Nucleus accumbens (tissue), 56 donors: ENCODE results near the gene LUZP1.
"Not testable (repeated sequence)": the region's sequence is repeated elsewhere in the genome, so short reads cannot be mapped to it uniquely, and the experiment has no call there.

Source experiments
- DNase-seq, 56 donors: peaks; one replicate each; lab custom pipeline; 2025; lab: John Stamatoyannopoulos, UW

Gene LUZP1

GRCh38 chr1:23191199-23191598, 22.5 kb upstream of the LUZP1 start:
- no peak for DNase-seq

DNA sequence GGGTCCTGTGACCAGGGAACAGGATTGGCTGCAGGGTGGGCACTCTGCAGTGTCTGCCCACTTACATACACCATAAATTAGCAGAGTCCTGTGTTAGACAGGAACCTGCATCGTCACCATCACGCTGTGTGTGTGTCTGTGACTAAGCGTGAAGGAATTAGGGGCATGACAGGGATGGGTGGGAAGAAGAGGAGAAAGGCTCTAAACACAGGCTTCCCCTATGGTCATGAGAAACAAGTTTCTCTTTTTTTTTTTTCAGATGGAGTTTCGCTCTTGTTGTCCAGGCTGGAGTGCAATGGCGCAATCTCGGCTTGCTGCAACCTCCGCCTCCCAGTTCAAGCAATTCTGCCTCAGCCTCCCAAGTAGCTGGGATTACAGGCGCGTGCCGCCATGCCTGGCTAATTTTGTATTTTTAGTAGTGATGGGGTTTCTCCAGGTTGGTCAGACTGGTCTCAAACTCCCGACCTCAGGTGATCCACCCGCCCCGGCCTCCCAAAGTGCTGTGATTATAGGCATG, 20.3 kb upstream of the LUZP1 start:
- DNase-seq, result not testable (repeated sequence)

DNA sequence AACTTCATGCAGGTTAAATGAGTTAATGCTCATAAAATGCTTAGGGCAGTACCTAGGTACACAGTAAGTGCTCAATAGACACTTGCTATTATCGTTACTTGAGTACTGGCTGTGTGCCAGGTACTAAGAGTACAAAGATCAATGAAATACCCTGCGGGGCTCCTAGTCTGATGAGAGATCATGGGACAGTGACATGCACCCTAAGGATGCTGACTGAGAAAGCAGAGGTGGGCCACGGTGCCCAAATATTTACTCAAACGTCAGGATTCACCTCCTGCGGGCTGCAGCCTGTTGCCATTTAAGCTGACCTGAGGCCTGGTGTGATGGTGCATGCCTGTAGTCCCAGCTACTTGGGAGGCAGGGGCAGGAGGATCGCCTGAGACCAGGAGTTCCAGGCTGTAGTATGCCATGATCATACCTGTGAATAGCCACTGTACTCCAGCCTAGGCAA, 19.8 kb upstream of the LUZP1 start:
- DNase-seq, result no peak

DNA sequence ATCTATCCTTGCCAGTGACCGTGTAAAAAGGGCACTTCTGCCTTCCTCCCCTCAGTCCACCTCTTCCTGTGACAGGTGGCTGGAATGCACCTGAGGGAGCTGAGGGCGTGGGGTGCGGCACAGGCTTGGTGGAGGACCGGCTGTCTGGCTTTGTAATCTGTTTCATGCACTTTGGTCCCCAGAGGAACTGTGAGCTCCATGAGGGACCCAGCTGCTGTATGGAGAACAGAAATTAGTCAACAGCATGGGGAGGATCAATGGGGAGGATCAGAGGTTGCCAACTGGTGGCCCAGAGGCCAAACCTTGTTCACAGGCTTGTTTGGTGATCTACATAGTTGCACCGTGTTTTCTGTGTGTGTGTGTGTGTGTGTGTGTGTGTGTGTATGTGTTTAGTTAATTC, 19.0 kb upstream of the LUZP1 start:
- DNase-seq, result no peak

DNA sequence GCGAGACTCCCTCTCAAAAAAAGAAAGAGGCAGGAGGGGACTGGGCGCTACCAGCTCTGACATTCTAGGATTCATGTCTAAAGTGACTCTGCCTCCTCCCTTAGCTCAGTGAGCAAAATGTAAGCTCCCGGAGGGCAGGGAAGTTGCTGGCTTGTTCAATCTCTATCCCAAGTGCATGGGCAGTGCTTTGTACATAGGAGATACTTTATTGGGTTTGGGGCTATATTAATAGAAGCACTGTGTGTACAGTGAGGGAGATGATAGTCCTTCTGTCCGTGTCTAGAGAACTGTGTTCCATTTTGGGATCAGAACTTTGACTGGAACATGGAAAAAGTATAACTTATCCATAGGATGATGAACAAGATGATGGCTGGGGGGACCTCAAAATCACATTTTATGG, 16.7 kb upstream of the LUZP1 start:
- DNase-seq, result no peak

DNA sequence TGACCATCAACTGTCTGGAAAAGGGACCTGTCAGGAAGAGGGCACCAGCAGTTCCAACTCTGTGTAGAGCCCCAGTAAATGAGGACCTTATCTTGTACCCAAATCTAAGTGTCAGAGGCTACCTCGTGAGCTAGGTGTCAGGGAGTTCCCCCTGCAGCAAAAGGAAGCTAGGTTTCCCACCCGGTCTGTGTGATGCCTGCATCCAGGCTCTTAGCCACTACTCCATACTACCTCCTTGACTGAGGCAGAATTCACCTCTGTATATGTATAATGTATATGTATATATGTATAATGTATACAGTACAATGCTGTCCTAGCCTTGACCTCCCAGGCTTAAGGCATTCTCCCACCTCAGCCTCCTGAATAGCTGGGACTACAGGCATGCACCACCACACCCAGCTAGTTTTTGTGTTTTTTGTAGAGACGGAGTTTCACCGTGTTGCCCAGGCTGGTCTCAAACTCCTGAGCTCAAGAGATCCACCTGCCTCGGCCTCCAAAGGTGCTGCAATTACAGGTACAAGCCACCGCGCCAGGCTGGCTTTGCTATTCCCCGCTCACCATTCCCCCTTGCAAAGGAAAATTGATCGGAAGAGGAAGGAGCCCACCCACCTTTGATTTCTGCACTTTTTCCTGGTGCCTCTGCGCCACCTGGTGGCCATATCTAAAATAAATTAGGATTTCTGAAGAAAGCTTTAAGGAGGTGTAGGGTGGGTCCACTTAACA, 15.7 kb upstream of the LUZP1 start:
- peak in 19 of 56 donors; percentile 2 to 42 (median 13) for DNase-seq

DNA sequence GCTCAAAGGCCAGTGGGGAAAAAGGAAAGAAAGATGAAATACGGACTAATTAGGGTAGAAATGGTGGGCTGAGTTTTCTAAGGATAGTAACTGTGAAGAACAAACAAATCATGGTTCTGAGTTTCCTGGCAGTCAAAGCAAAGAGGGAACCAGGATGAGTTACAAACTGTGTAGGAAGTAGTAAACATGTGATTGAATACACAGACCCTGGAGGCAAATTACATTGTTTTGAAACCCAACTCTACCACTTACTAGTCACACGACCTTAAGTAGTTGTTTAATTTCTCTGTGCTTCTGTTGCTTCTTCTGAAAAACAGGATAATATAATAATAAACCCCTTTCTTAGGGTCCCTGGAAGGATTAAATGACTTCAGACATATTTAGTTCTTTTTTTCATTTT, 11.2 kb upstream of the LUZP1 start:
- no peak for DNase-seq

DNA sequence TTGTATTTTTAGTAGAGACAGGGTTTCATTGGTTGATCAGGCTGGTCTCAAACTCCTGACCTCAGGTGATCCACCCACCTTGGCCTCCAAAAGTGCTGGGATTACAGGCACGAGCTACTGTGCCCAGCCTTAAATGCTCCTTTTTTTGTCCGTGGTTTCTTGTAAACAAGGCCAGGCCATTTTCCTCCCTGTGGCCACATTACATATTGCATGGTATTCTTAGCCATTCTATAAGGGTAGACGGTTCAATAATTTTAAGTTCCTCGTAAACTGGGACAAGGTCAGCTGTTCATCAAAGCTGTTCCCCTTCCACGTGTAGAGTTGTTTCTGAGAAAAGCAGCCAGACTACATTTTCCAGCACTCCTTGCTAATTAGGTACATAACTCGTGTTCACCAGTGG, 10.3 kb upstream of the LUZP1 start:
- DNase-seq, result no peak

- DNase-seq, result no peak
These were observed 9.8 kb upstream of the LUZP1 start for GRCh38 chr1:23178414-23178813.

GRCh38 chr1:23177438-23178380, 9.1 kb upstream of the LUZP1 start:
- peak in 50 of 56 donors; percentile 8 to 80 (median 54) for DNase-seq

DNA sequence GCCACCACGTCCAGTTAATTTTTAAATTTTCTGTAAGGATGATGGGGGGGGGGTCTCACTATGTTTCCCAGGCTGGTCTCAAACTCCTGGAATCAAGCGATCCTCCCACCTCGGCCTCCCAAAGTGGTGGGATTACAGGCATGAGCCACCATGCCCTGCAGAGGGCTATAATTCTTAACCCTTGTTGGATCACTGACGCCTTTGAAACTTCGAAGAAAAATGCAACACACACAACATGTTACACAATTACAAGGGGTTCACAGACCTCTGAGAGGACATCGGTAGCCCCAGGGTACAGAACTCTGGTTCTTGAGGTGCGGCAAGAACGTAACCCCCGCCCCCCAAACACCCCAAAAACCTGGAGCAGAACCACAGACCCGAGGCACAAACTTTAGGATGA, 8.4 kb upstream of the LUZP1 start:
- no peak for DNase-seq

- DNase-seq, result no peak
These were observed 5.9 kb upstream of the LUZP1 start for GRCh38 chr1:23174426-23175110.

DNA sequence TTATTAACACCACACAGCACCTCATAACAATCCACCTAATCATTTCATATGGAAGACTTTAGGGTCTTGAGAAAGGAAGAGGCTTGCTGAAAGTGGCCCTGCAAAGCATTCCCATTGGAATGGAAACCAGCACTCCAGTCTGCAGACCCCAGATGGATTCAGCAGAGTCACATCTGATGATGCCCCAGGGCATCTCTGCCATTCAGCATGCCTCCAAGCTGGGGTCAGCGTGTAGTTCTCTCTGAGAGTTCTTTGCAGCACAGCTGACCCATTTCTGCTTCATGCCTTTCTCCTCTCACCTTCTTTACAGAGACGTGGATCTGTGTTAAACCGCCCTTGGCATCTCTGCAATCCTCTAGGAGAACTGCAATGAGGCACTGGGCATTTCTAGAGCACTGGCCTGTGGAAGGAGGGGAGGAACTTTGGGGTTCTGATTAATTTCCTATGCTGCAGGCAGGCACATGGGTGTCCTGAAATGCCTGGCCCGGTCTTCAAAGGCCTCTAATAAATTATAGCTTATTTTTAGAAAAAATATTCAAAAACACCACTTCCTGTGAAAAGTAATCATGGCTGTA, 2.6 kb upstream of the LUZP1 start:
- DNase-seq, result no peak

DNA sequence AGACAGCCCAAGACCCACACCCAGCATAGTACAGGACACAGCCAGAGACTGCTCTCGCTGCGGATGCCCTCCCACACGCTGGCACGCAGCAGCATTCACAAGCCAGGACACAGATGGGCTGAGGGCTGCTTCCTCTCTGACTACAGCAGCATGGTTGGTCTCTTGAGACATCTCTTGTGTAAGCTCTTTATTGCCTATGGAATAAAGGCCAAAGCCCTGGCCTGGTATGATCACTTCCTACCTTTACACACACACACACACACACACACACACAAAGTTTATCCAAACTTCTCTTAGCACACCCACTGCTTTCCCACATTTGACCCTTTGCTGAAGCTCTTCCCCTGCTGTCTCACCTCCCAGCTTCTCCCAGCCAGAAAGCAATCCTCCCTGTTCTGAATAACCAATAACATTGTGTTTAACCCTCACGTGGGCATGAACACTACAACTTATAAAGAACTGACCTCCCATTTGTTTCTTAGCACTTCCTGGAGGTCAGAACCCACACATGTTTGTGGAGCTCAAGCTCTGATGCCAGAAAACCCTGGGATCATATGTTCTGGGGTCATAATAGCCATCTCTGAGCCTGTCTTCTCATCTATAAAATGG, 1.2 kb upstream of the LUZP1 start:
- peak in 21 of 56 donors; percentile 1 to 23 (median 10) for DNase-seq

- no peak for DNase-seq
These were observed 529 bp upstream of the LUZP1 start for GRCh38 chr1:23169195-23169575.

GRCh38 chr1:23168079-23168444, 594 bp downstream of the LUZP1 start:
- peak in 10 of 56 donors; percentile 7 to 45 (median 27) for DNase-seq

GRCh38 chr1:23167353-23168078, 1.1 kb downstream of the LUZP1 start:
- peak in 40 of 56 donors; percentile 3 to 64 (median 33) for DNase-seq

- no peak for DNase-seq
These were observed 1.8 kb downstream of the LUZP1 start for GRCh38 chr1:23166854-23167253.

- no peak for DNase-seq
These were observed 5.3 kb downstream of the LUZP1 start for GRCh38 chr1:23163395-23163794.
